ENCODE data around the gene ZNF622.

DNA sequence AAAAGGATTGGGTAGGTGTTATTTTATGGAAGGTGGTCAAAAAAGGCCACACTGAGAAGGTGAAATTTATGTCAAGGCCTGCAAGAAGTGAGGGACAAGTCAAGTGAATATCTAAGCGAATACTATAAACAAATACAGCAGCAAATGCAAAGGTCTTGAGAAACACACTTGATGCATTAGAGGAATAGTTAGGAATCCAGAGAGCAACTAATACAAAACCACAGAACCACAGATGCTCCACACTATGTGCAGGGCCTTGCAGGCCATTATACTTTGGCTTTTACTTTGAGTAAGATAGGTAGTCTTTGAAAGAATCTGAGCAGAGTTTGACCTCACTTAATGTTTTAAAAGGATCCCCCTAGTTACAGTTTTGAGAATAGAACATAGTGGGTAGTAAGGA is 4.6 kb downstream of the ZNF622 start:
- TF ChIP-seq, protein P1, sequence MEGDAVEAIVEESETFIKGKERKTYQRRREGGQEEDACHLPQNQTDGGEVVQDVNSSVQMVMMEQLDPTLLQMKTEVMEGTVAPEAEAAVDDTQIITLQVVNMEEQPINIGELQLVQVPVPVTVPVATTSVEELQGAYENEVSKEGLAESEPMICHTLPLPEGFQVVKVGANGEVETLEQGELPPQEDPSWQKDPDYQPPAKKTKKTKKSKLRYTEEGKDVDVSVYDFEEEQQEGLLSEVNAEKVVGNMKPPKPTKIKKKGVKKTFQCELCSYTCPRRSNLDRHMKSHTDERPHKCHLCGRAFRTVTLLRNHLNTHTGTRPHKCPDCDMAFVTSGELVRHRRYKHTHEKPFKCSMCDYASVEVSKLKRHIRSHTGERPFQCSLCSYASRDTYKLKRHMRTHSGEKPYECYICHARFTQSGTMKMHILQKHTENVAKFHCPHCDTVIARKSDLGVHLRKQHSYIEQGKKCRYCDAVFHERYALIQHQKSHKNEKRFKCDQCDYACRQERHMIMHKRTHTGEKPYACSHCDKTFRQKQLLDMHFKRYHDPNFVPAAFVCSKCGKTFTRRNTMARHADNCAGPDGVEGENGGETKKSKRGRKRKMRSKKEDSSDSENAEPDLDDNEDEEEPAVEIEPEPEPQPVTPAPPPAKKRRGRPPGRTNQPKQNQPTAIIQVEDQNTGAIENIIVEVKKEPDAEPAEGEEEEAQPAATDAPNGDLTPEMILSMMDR (IDR thresholded peaks at IDR 0.05; ENCODE audit: low read length) = no peak
- no peak for TF ChIP-seq EZH2 (IDR thresholded peaks at IDR 0.05; ENCODE audit: borderline replicate concordance, low read length)
